Inflammatory macrophage treated with lipopolysaccharide for 4 hours (primary cell): ENCODE data around the gene DIPK1C.
"Not testable (repeated sequence)": the region's sequence is repeated elsewhere in the genome, so short reads cannot be mapped to it uniquely, and the experiment has no call there.

ENCODE experiments used
- DNase-seq: peaks from one replicate; pipeline ENCODE4 v3.0.0-alpha.2; 2020

The DIPK1C gene

GRCh38 chr18:74457043-74457724 lies at the start of gene DIPK1C:
TSS of gene DIPK1C (minus strand) at chr18:74457308. CDS start at chr18:74457259, 49 bp downstream.
- no peak for DNase-seq

- peak; percentile 42 for DNase-seq
Observed at GRCh38 chr18:74506448-74507084, 49.5 kb upstream of the DIPK1C start.

- no peak for DNase-seq
Observed at GRCh38 chr18:74505776-74506175, 48.7 kb upstream of the DIPK1C start.

GRCh38 chr18:74503137-74503536 lies 46.0 kb upstream of the DIPK1C start:
- no peak for DNase-seq

- peak; percentile 74 for DNase-seq
Observed at GRCh38 chr18:74501386-74501785, 44.3 kb upstream of the DIPK1C start.

- not testable (repeated sequence) for DNase-seq
Observed at GRCh38 chr18:74500774-74501173, 43.7 kb upstream of the DIPK1C start.

GRCh38 chr18:74500372-74500771 lies 43.3 kb upstream of the DIPK1C start:
- peak; percentile 74 for DNase-seq

- DNase-seq = peak; percentile 93
Observed at GRCh38 chr18:74499633-74500032, 42.5 kb upstream of the DIPK1C start.

GRCh38 chr18:74498712-74499627 lies 41.9 kb upstream of the DIPK1C start:
- DNase-seq = peak; percentile 89

- peak; percentile 76 for DNase-seq
Observed at GRCh38 chr18:74497778-74498177, 40.7 kb upstream of the DIPK1C start.

- DNase-seq = no peak
Observed at GRCh38 chr18:74497324-74497676, 40.2 kb upstream of the DIPK1C start.

- peak; percentile 64 for DNase-seq
Observed at GRCh38 chr18:74496508-74497323, 39.6 kb upstream of the DIPK1C start.

GRCh38 chr18:74495581-74496507 lies 38.7 kb upstream of the DIPK1C start, which contains the start of gene CNDP2:
TSS of gene CNDP2 (plus strand) at chr18:74496363. CDS start at chr18:74499974, 3,611 bp downstream.
- DNase-seq = peak; percentile 99

GRCh38 chr18:74494514-74494913 lies 37.4 kb upstream of the DIPK1C start:
- DNase-seq = no peak

GRCh38 chr18:74493689-74494088 lies 36.6 kb upstream of the DIPK1C start:
- DNase-seq = peak; percentile 69

- DNase-seq = no peak
Observed at GRCh38 chr18:74492259-74492658, 35.2 kb upstream of the DIPK1C start.

- DNase-seq = no peak
Observed at GRCh38 chr18:74489676-74490075, 32.6 kb upstream of the DIPK1C start.

GRCh38 chr18:74488864-74489263 lies 31.8 kb upstream of the DIPK1C start:
- DNase-seq = no peak

- no peak for DNase-seq
Observed at GRCh38 chr18:74488354-74488753, 31.2 kb upstream of the DIPK1C start.

- no peak for DNase-seq
Observed at GRCh38 chr18:74486119-74486849, 29.2 kb upstream of the DIPK1C start.

- no peak for DNase-seq
Observed at GRCh38 chr18:74482697-74483096, 25.6 kb upstream of the DIPK1C start.
